LoVo (cell line): ENCODE measurements around the gene CBX2.
"Not testable (repeated sequence)": the region's sequence is repeated elsewhere in the genome, so short reads cannot be mapped to it uniquely, and the experiment has no call there.

Experiments used
- DNase-seq: peaks from one replicate; pipeline ENCODE4 v3.0.0-alpha.2; 2016; ENCODE audit warnings: low spot score

CBX2 gene

DNA sequence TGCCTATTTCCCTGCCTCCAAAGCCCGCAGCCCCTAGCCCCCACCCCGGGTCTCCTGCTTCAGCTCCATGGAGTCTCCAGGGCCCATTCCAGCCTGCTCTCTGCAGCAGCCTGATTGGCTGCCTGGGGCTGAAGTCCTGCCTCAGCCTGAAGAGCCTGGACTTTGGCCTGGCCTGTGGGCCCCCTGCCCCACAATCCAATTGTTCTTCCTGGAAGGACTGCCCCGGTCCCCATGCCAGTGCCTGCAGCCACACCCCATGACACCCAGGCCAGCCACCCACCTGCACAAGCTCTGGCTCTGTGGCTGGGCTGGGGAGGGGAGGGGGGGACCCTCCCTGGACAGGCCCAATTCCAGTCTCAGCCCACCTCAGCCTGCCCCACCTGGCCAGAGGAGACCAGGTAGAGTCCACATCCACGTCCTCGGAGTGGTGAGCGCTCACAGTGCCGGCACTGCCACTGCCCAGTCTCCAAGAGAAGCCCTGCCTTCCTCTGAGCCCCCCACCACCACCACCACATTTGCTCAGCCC is 34.9 kb upstream of the CBX2 start:
- no peak for DNase-seq

DNA sequence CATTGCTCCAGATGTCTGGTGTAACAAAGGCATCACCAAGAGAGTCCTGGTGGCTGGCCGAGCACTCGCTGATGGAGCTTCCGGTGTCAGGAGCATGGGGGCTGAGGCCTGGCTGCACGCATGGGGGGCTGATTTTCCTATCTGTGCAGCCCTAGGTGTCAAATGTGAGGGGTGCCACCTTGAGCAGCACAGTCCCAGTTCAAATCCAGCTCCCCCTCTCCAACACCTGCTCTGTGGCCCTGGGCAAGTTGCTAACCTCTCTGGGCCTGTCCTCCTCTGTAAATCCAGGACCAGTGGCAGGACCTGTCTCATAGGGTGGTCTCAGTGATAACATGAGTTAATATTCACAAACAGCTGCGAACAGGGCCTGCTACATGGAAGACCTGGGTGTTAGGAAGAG is 34.3 kb upstream of the CBX2 start:
- no peak for DNase-seq

DNA sequence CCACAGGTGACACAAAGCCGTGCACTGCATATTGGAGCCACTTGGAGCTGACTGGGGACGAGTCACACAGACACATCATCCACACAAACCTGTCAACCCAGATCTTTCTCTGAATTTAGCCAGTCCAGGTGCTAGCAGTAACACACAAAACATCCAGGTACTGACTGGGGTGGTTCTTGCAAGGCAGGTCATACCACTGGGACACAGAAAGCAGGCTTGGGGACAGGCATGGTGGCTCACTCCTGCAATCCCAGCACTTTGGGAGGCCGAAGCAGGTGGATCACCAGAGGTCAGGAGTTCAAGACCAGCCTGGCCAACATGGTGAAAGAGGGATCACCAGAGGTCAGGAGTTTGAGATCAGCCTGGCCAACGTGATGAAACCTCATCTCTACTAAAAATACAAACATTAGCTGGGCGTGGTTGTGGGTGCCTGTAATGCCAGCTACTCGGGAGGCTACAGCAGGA is 32.3 kb upstream of the CBX2 start:
- DNase-seq = no peak

DNA sequence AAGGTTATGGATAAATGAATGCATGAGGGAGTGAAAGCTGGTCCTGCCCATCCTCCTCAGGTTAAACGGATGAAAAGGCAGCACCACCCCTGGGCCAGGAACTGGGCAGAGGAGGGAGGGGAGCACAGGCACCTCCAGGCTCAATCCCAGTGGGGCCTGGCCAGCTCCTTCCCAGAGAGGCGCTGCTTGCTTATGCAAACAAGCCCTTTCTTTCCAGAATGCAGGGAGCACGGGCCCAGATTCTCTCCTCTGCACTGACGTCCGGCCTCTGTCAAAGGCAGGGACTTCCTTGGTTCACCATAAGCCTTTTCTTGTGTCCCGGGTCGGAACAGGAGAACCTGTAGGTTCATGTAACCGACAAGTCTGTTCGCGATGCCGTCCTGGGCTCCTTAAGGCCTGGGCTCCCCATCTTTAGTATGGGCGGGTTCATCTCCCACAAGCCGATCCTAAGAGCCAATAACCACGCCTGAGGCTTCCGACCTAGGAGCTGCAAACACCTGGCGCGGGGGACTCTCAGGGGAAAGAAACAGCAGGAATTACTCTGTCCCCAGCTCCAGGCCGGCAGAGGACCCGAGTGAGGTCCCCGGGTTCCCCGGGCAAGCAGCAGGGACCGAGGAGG is 30.9 kb upstream of the CBX2 start:
- no peak for DNase-seq

DNA sequence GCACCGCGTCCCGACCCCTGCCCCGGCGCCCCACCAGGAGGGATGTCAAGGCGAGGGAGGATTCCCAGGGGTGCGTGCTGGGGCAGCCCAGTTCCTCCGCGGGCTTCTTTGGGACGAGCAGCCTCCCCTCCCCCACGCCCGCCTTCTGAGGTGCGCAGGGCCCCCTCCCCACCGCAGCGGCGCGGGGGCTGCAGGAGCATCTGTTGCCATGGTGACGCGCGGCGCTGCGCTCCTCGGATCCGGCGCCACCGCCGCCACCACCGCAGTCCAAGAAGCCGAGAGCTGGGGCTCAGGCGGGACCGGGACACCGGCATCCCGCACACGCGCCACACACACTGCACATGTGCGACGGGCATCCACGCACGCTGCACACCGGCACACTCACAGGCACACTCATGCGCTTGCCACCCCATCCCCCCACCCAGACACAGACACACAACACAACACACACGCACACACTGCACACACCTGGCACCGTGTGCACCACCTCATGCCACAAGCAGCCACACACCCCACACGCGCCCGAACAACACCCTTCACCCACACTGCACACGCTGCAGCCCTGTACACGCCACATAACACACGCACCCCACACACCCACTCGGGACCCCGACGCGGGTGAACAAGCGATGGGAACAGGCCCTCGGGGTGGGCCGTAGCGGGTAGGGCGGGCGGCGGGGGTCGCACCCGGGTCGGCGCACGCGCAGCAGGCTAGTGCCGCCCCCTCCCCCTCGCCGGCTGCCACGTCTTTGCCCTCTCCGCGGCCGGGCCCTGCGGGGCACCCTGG is 30.2 kb upstream of the CBX2 start:
- DNase-seq = no peak

DNA sequence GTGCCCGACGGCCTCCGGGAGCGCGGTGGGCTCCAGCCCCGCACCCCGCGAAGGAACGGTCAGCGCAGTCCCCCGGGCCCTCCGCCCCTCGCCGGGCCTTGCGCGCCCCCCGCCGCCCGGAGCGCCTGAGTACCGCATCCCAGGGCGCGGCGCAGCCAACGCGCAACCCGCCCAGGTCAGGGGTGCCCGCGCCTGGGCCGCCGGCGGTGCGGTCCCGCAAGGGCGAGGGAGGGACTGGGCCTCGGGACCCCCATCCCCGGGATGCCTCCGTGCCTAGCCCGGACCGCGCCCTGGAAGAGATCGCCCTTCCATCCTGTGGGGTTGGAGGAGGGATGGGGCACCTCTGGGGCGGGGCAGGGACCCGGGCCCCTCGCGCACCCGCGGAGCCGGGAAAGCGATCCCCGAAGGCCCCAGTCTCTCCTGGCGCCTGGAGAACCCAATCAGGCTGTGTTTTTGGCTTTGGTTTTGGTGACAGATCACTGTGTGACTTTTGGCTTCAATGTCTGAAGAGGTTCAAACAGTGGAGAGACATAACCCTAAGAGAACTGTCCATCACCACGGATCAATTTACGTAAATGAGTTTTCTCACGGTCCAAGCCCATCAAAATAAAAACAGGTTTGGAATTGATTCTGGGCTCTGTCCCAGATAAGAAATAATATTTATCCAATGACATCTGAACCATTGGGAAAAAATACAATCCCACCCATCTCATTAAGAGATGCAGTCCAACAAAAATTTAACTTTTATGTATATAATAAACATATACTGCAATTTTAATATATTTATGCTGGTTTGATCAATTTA is 29.5 kb upstream of the CBX2 start:
- no peak for DNase-seq

DNA sequence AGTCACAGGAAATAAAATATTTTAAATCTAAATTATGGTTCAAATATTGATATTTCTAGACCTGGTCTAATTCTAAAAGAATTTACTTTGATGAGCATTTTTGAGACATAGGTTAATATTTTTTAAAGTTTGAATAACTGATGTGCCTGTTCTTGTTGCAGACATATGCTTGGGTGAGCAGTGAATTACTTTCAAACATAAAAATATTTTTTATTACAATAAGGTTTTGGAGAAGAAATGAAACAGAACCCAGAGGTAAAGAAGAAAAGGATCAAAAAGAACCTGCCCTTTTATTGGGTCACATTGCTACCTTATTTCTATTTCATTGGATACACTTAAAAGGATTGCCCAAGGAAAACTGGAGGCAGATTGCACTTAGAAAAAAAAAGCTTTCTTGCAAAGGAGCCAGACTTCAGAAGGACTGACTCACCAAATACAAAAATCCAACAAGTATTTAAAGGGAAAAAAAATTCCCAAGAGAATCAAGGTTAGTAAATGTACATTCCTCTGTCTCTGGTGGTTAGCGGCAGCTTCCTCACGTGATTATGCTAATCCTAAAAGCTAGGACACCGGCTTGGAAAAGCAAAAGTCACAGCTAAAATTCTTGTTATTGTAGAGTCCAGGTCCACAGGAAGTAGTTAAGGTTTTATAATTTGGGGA is 28.7 kb upstream of the CBX2 start:
- no peak for DNase-seq

DNA sequence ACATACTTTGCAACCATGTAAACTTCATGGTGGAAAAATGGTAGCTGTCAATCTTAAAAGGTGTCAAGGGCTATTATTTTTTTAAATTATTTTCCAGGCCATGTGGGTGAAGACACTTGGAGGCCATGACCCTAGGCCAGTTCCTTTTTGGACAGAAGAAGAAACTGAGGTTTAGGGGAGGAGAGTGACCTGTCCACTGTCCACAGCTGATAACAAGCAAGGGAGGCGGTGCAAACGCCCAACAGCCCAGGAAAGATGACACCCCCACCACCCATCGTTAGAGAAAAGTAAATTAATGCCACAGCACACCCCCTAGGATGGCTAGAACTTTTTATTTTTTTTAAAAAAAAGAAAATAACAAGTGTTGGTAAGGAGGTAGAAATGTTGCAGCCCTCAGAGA is 28.0 kb upstream of the CBX2 start:
- no peak for DNase-seq

DNA sequence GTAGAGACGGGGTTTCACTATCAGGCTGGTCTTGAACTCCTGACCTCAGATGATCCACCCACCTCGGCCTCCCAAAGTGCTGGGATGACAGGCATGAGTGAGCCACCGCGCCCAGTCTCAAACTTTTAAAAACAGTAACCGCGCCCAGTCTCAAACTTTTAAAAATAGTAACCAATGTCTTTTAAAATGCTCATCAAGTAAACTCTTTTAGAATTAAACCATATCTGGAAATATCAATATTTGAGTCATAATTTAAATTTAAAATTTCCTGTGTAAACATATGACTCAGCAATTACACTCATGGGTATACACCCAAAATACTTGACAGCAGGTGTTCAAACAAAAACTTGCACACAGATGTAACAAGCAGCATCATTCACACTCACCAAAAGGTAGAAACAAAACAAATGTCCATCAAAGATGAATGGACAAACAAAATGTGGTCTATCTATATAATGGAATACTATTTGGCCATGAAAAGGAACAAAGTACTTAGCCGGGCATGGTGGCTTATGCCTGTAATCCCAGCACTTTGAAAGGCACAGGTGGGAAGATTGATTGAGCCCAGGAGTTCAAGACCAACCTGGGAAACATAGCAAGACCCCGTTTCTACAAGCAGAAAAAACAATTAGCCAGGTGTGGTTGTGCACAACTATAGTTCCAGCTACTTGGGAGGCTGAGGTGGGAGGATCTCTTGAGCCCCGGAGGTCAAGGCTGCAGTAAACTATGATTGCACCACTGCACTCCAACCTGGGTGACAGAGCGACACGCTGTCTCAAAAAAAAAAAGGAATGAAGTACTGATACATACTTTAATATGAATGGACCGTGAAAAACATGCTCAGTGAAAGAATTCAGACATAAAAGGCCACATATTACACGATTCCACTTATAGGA is 27.1 kb upstream of the CBX2 start:
- peak; percentile 39 for DNase-seq

DNA sequence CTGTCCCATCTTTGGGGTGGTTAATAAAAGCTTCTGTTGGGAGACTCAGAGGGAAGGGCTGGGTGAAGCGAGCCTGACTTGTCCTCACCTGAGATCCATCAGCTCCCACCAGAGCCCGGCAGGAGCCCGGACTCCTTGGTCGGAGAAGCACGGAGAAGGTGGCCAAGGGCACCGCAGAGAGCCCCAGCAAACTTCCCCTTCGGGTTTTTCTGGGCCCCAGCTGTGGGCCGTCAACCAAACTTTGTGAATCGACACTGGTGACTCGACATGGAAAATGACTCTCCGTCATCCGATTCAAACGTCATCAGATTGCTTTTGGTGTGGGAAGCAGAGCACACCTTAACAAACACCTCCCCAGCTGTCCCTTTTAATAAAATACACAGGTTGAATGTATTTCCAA is 25.8 kb upstream of the CBX2 start:
- DNase-seq = no peak

DNA sequence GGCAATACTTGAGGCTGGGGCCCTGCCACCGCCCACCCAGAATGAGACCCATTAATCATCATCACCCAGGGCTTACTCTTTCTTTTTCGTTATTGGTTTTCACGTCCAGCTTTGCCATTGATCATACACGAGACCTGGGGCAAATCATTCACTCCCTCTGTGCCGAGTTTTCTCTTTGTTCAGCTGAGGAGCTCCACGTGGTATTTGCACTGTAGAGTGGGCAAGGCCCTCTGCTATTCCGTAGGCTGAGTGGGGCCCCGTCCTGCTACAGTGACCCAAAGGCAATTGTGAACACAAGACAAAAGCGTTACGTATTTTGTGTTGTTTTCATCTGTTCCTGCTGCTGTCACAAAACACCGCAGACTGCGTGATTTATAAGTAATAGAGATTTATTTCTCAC is 23.6 kb upstream of the CBX2 start:
- no peak for DNase-seq

DNA sequence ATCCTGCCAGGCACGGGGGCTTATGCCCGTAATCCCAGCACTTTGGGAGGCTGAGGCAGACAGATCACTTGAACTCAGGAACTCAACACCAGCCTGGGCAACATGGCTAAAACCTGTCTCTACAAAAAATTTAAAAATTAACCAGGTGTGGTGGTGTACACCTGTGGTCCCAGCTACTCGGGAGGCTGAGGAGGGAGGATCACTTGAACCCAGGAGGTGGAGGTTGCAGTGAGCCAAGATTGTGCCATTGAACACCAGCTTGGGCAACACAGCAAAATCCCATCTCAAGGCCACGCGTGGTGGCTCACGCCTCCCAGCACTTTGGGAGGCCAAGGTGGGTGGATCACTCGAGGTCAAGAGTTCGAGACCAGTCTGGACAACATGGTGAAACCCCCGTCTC is 23.0 kb upstream of the CBX2 start:
- not testable (repeated sequence) for DNase-seq

DNA sequence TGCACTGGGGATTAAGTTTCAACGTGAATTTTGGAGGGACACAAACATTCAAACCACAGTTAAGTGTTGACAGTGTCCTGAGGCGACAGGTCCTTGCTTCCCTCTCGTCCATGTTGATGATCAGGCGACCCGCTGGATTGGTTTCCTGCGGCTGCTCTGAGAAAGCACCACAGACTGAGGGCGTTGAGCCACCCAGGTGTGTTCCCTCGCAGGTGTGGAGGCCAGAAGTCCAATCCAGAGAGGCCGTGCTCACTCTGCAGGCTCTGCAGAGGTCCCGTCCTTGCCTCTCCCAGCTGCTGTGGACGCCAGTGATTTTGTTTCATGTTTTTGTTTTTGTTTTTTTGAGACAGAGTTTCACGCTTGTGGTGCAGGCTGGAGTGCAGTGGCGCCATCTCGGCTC is 22.4 kb upstream of the CBX2 start:
- DNase-seq = no peak

DNA sequence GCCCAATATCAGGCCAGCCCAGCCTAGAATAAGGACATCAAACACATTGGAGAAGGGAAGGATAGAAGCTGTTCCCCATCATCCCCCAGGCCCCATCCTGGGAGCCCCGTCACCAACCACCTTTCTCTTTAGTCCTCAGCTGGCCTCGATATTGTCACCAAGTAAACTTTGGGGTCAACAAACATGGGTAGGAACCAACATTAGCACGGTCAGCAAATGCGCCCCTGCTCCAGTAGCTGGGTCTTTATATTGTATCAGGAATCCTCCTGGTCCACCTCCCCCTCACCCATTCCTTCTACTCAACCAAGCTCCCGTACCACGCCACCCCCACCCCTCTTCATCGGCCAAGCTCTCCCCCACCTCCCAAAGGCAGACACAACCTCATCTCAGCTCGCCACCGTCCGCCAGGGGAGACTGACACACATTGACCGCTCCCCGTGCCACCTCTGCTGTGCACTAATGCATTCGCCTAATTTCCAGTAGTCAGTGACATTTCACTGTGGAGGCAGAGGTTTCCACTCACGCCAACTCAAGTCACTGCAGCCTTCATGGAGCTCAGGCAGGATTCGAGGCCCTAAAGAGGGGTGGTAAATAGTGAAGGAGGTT is 20.7 kb upstream of the CBX2 start:
- DNase-seq = no peak

DNA sequence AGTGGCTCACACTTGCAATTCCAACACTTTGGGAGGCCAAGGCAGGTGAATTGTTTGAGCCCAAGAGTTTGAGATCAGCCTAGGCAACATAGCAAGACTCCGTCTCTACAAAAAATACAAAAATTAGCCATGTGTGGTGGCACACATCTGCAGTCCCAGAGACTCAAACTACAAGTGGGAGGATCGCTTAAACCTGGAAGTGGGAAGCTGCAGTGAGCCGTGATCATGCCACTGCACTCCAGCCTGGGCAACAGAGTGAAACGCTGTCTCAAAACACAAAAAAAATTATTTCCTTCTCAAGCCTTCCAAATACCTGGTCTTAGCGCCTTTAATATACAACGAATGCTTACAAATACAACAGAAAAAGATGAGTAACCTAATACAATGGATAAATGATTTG is 19.7 kb upstream of the CBX2 start:
- DNase-seq = no peak

DNA sequence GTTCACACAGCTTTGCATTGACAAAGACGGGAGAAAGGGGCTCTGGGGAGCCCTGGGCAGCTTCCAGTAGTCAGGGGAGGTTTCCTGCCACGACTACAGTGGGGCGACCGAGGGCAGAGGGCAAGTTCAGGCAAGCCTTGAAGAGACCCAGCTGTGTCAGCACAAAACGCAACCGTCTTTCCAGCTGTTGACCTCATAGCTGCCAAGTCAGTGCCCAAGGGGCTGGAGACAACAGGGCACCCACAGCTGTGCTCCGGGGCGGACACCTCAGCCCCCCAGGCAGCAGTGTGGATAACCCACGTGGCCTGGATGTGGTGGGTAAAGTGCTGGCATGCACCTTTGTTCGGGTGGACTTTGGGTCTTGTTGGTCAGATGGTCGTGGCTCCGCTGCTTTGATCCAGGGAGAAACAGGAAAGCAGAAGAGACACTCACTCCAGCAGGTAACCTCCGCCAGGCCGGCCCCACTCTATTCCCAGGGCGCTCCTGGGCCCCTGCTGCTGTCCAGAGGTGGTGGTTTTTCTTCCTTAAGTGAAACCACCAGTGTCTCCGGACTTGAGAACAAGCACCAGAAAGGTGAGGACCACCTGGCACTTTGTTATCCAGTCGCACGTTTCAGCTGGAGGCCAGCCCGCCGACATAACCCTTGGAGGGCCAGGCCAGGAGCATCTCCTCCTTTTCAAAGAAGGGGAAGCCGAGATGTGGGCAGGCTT is 17.6 kb upstream of the CBX2 start:
- DNase-seq = no peak

DNA sequence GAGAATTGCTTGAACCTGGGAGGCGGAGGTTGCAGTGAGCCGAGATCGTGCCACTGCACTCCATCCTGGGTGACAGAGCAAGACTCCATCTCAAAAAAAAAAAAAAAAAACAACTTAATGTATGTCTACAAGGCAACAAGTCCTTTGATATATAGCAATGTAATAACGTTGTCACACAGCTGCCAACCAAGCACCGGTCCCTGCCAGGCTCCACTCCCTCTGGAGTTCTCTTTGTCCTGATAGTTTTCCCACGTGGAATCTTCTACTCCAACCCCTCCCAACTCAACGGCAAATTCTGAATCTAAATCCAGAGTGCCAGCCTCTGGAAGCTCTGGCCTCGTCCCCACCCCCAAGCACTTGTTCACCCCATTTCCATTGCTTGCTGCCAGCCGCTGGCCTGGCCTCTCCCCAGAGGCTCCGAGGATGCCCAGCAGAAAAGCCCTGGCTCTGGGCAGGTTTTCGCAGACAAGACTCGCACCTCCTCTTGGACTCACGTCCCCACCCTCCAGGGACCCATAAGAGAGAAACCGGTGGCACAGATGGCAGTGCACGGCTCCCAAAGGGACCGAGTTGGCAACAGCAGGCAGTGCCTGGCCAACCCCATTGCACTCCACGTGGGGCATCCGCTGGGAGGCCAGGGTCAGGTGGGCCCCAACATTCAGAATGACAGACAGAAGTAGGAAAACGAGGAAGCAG is 15.9 kb upstream of the CBX2 start:
- DNase-seq = no peak

DNA sequence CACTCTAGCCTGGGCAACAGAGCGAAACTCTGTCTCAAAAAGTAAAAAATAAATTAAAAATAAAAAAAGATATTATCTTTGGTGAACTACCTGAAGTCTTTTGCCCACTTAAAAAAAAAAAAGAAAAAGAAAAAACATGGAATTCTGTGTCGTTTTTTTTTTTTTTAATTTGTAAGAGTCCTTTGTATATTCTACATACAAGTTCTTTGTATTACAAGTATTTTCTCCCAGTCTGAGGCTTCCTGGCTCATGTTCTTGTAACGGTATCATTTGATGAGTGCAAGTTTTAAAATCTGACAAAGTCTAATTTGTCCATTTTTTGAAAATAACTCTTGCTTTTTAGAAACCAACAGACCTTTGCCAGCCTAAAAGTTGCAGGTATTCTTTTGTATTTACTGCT is 12.2 kb upstream of the CBX2 start:
- DNase-seq = no peak
